ENCODE data around the gene CAMK1G.

Gene CAMK1G

DNA sequence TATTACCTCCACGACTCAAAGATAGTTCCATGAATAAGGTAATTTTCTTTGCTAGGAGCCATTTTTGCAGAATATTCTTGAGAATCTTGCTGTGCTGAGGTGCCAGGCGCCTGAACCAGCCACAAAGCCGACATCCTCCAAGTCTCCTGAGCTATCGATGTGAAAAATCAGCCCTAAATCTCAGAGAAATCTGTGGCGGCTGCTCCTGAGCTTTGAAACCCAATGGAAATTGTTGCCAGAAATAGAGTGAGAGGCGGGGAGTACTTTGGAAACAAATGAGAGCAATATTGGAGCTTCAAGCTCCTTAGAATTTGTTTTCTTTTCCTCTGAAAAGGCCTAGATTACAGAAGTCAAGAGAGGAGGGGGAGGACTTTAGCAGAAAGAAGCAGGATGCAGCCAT lies 6.3 kb downstream of the CAMK1G start:
- POLR2A ChIA-PET, result no interaction called here
- Histone ChIP-seq H3K9me3 (ENCODE audit: control extremely low read depth in 1 of 5, control insufficient read depth in 4 of 5, insufficient read depth in 2 of 5, low read depth in 1 of 5, low read length in 4 of 5) (no peaks in the 10 kb centered on the region), H3K4me3 (ENCODE audit: control insufficient read depth in 1 of 7, extremely low read depth in 1 of 7, insufficient read depth in 4 of 7, low read depth in 2 of 7, low read length in 6 of 7) (no peak overlapping the region), H3K27me3 (replicated peaks in 2 of 5; ENCODE audit: control insufficient read depth in 4 of 5, insufficient read depth in 5 of 5, low read length in 4 of 5) (peaks cover 9 to 32% (median 17%) of the 10 kb centered on the region in 5 experiments), H3K36me3 (ENCODE audit: control insufficient read depth in 4 of 4, insufficient read depth in 4 of 4, low read length in 3 of 4) (no peaks in the 10 kb centered on the region), H3K4me1 (ENCODE audit: control extremely low read depth in 1 of 4, control insufficient read depth in 4 of 4, insufficient read depth in 4 of 4, low read length in 3 of 4) (peaks cover 0 to 11% (median 5%) of the 10 kb centered on the region in 4 experiments), H3K27ac (ENCODE audit: insufficient read depth in 1 of 2, low read depth in 1 of 2, low read length in 2 of 2, poor library complexity in 1 of 2, severe bottlenecking in 2 of 2) (no peak overlapping the region)
- WGBS (ENCODE audit: insufficient coverage), result 93% methylated on average over 5 of the region's 6 CpGs
- DNase-seq, result no peak
- CTCF ChIA-PET, result interaction anchor here (1.4 to 2.7 kb wide), 5 partner anchors 10 to 103 kb away, joined by 4 to 14 read pairs (median 6); no protein-coding TSS in a partner anchor

DNA sequence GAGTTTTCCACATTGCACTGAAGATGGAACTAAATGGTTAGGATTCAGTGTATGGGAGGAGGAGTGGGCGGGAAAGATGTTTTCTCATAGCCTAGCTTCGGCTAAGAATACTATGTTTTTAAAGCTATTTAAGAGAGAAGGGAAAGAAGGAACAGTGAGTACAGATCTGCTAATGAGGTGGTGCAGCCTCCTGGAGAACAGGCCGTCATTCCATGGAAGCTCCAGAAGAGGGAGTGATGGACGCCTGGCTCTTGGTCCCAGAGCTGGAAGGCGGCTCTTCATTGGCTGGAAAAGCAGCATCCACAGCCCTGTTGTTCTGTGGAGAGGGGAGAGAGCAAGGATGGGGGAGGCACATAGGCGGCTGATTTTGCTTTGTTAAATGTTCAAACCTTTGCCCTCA lies 6.9 kb downstream of the CAMK1G start:
- no peak for DNase-seq
- H3K27me3 ChIP-seq (replicated peaks in 2 of 5; ENCODE audit: control insufficient read depth in 4 of 5, insufficient read depth in 5 of 5, low read length in 4 of 5), result peaks cover 4 to 27% (median 11%) of the 10 kb centered on the region in 5 experiments
- no peak overlapping the region for H3K4me3 ChIP-seq (ENCODE audit: control insufficient read depth in 1 of 7, extremely low read depth in 1 of 7, insufficient read depth in 4 of 7, low read depth in 2 of 7, low read length in 6 of 7)
- H3K27ac ChIP-seq (ENCODE audit: insufficient read depth in 1 of 2, low read depth in 1 of 2, low read length in 2 of 2, poor library complexity in 1 of 2, severe bottlenecking in 2 of 2), result no peak overlapping the region
- H3K4me1 ChIP-seq (ENCODE audit: control extremely low read depth in 1 of 4, control insufficient read depth in 4 of 4, insufficient read depth in 4 of 4, low read length in 3 of 4), result peaks cover 0 to 8% (median 4%) of the 10 kb centered on the region in 4 experiments
- CTCF ChIA-PET, result interaction anchor here (0.7 to 2.7 kb wide), 6 partner anchors 8 to 103 kb away, joined by 4 to 14 read pairs (median 6); no protein-coding TSS in a partner anchor
- 94% methylated on average over 5 of the region's 6 CpGs for WGBS (ENCODE audit: insufficient coverage)
- H3K9me3 ChIP-seq (ENCODE audit: control extremely low read depth in 1 of 5, control insufficient read depth in 4 of 5, insufficient read depth in 2 of 5, low read depth in 1 of 5, low read length in 4 of 5), result no peaks in the 10 kb centered on the region
- POLR2A ChIA-PET, result no interaction called here
- H3K36me3 ChIP-seq (ENCODE audit: control insufficient read depth in 4 of 4, insufficient read depth in 4 of 4, low read length in 3 of 4), result no peaks in the 10 kb centered on the region

DNA sequence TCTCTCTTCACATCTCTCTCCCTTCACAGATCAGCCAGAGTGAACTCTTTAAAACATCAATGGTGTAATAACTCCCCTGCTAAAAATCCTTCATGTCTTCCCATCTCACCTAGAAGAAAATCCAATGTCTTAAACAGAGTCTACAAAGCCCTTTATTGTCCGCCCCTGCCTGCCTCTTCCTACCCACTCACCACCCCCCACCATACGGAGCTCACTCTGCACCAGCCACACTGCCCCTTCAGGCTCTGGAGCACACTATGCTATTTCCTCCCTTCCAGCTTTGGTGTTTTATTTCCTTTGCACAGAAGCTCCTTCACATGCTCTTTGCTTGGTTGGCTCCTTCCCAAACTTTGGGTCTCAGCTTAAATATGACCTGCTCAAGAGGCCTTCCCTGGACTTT lies 10.2 kb downstream of the CAMK1G start:
- Histone ChIP-seq H3K4me3 (ENCODE audit: control insufficient read depth in 1 of 7, extremely low read depth in 1 of 7, insufficient read depth in 4 of 7, low read depth in 2 of 7, low read length in 6 of 7) (no peak overlapping the region), H3K27ac (ENCODE audit: insufficient read depth in 1 of 2, low read depth in 1 of 2, low read length in 2 of 2, poor library complexity in 1 of 2, severe bottlenecking in 2 of 2) (no peak overlapping the region), H3K27me3 (replicated peaks in 2 of 5; ENCODE audit: control insufficient read depth in 4 of 5, insufficient read depth in 5 of 5, low read length in 4 of 5) (peaks cover 0 to 7% (median 0%) of the 10 kb centered on the region in 5 experiments), H3K4me1 (ENCODE audit: control extremely low read depth in 1 of 4, control insufficient read depth in 4 of 4, insufficient read depth in 4 of 4, low read length in 3 of 4) (no peaks in the 10 kb centered on the region), H3K36me3 (ENCODE audit: control insufficient read depth in 4 of 4, insufficient read depth in 4 of 4, low read length in 3 of 4) (no peaks in the 10 kb centered on the region), H3K9me3 (ENCODE audit: control extremely low read depth in 1 of 5, control insufficient read depth in 4 of 5, insufficient read depth in 2 of 5, low read depth in 1 of 5, low read length in 4 of 5) (no peaks in the 10 kb centered on the region)
- ChIA-PET POLR2A (no interaction called here), CTCF (interaction anchor here (1.0 to 1.1 kb wide), 2 partner anchors 10 to 11 kb away, joined by 3 read pairs; partner anchors contain the start of gene CAMK1G)
- no peak for DNase-seq
- 50% methylated on average over 2 of the region's 2 CpGs for WGBS (ENCODE audit: insufficient coverage)

DNA sequence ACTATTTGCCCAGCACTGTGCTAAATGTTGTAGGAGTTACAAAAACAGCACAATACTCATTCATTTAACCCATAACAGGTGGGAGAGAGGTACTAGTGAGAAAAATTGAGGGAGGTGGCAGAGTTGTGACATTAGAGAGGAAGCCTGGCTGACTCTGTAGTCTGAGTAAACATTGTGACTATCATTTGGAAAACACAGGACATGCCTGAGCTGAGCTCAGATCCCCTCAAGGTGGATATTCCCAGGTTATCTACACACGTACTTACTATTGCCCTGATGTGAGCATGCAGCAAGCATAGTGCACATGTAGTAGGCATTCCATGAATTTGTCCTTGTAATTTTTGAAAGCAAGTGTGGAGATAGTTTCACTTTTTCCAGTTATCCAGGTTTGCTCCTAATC lies 10.9 kb downstream of the CAMK1G start:
- CTCF ChIA-PET, result interaction anchor here (1.0 to 1.3 kb wide), 4 partner anchors 8 to 18 kb away, joined by 3 read pairs; partner anchors contain the start of gene CAMK1G
- peaks cover 0 to 5% (median 0%) of the 10 kb centered on the region in 5 experiments for H3K27me3 ChIP-seq (replicated peaks in 2 of 5; ENCODE audit: control insufficient read depth in 4 of 5, insufficient read depth in 5 of 5, low read length in 4 of 5)

DNA sequence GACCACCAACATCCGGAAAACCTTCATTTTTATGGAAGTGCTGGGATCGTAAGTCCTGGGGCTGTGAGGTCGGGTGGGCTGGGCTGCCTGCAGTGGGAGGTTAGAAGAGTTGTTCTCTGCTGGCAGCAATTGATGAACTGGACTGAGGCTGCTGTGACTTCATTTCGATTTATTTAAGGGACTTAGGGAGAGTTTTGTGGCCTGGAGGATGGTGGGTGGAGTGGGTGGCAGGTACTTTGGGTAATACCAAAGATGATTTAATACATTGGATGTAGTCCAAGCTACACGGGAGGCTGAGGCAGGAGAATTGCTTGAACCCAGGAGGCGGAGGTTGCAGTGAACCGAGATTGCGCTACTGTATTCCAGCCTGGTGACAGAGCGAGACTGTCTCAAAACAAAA lies 11.5 kb downstream of the CAMK1G start:
- POLR2A ChIA-PET, result no interaction called here
- no peak overlapping the region for H3K27ac ChIP-seq (ENCODE audit: insufficient read depth in 1 of 2, low read depth in 1 of 2, low read length in 2 of 2, poor library complexity in 1 of 2, severe bottlenecking in 2 of 2)
- no peak for DNase-seq
- H3K9me3 ChIP-seq (ENCODE audit: control extremely low read depth in 1 of 5, control insufficient read depth in 4 of 5, insufficient read depth in 2 of 5, low read depth in 1 of 5, low read length in 4 of 5), result no peaks in the 10 kb centered on the region
- CTCF ChIA-PET, result interaction anchor here (0.8 to 1.3 kb wide), 3 partner anchors 8 to 51 kb away, joined by 3 read pairs; no protein-coding TSS in a partner anchor
- no peaks in the 10 kb centered on the region for H3K4me1 ChIP-seq (ENCODE audit: control extremely low read depth in 1 of 4, control insufficient read depth in 4 of 4, insufficient read depth in 4 of 4, low read length in 3 of 4)
- 82% methylated on average over 8 of the region's 9 CpGs for WGBS (ENCODE audit: insufficient coverage)
- peaks cover 0 to 7% (median 2%) of the 10 kb centered on the region in 5 experiments for H3K27me3 ChIP-seq (replicated peaks in 2 of 5; ENCODE audit: control insufficient read depth in 4 of 5, insufficient read depth in 5 of 5, low read length in 4 of 5)
- no peaks in the 10 kb centered on the region for H3K36me3 ChIP-seq (ENCODE audit: control insufficient read depth in 4 of 4, insufficient read depth in 4 of 4, low read length in 3 of 4)
- H3K4me3 ChIP-seq (ENCODE audit: control insufficient read depth in 1 of 7, extremely low read depth in 1 of 7, insufficient read depth in 4 of 7, low read depth in 2 of 7, low read length in 6 of 7), result no peak overlapping the region

More for the DNA sequence above, 10.9 kb downstream of the CAMK1G start:
- DNase-seq, result no peak
- POLR2A ChIA-PET, result no interaction called here
- Histone ChIP-seq H3K4me1 (ENCODE audit: control extremely low read depth in 1 of 4, control insufficient read depth in 4 of 4, insufficient read depth in 4 of 4, low read length in 3 of 4) (no peaks in the 10 kb centered on the region), H3K36me3 (ENCODE audit: control insufficient read depth in 4 of 4, insufficient read depth in 4 of 4, low read length in 3 of 4) (no peaks in the 10 kb centered on the region), H3K4me3 (ENCODE audit: control insufficient read depth in 1 of 7, extremely low read depth in 1 of 7, insufficient read depth in 4 of 7, low read depth in 2 of 7, low read length in 6 of 7) (no peak overlapping the region), H3K9me3 (ENCODE audit: control extremely low read depth in 1 of 5, control insufficient read depth in 4 of 5, insufficient read depth in 2 of 5, low read depth in 1 of 5, low read length in 4 of 5) (no peaks in the 10 kb centered on the region), H3K27ac (ENCODE audit: insufficient read depth in 1 of 2, low read depth in 1 of 2, low read length in 2 of 2, poor library complexity in 1 of 2, severe bottlenecking in 2 of 2) (no peak overlapping the region)
- 100% methylated on average over 1 of the region's 1 CpG for WGBS (ENCODE audit: insufficient coverage)

DNA sequence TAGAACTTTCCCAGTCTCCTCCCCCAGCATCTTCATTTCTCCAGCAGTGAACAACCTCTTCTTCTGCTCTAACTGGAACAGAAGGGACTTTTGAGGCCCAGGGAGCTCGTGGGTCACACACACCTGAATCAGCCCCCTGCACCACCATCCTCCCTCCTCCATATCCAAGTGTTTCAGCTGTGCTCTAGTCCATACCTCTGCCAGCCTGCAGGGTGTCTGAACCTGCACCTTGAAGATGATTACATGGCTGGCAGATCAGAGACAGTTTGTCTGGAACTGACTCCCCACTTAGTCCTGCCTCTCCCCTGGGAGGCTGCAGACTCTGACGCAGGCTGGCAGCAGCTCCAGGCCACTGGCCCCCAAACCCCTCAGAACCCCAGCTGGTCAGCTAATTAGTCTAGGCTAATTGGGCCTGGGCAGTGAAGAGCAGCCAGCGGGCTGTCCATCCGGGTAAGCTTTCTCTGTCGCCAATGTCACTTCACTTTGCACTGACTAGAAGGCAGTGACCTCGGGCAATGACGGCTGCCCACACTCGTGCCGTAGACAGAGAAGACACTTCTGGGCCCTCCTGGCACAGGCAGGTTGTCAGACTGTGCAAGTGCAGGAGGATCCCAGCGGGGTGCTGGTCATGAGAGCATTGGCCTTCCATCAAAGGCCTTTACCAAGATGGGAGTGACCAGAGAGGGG lies 12.2 kb downstream of the CAMK1G start:
- no peaks in the 10 kb centered on the region for H3K4me1 ChIP-seq (ENCODE audit: control extremely low read depth in 1 of 4, control insufficient read depth in 4 of 4, insufficient read depth in 4 of 4, low read length in 3 of 4)
- no peak overlapping the region for H3K27ac ChIP-seq (ENCODE audit: insufficient read depth in 1 of 2, low read depth in 1 of 2, low read length in 2 of 2, poor library complexity in 1 of 2, severe bottlenecking in 2 of 2)
- no peaks in the 10 kb centered on the region for H3K9me3 ChIP-seq (ENCODE audit: control extremely low read depth in 1 of 5, control insufficient read depth in 4 of 5, insufficient read depth in 2 of 5, low read depth in 1 of 5, low read length in 4 of 5)
- CTCF ChIA-PET, result interaction anchor here (0.8 to 2.9 kb wide), 3 partner anchors 9 to 50 kb away, joined by 3 to 7 read pairs (median 3); no protein-coding TSS in a partner anchor
- WGBS (ENCODE audit: insufficient coverage), result 91% methylated on average over 10 of the region's 10 CpGs
- no peak for DNase-seq
- H3K27me3 ChIP-seq (replicated peaks in 2 of 5; ENCODE audit: control insufficient read depth in 4 of 5, insufficient read depth in 5 of 5, low read length in 4 of 5), result peaks cover 2 to 8% (median 4%) of the 10 kb centered on the region in 5 experiments
- no peak overlapping the region for H3K4me3 ChIP-seq (ENCODE audit: control insufficient read depth in 1 of 7, extremely low read depth in 1 of 7, insufficient read depth in 4 of 7, low read depth in 2 of 7, low read length in 6 of 7)
- POLR2A ChIA-PET, result no interaction called here
- no peaks in the 10 kb centered on the region for H3K36me3 ChIP-seq (ENCODE audit: control insufficient read depth in 4 of 4, insufficient read depth in 4 of 4, low read length in 3 of 4)

DNA sequence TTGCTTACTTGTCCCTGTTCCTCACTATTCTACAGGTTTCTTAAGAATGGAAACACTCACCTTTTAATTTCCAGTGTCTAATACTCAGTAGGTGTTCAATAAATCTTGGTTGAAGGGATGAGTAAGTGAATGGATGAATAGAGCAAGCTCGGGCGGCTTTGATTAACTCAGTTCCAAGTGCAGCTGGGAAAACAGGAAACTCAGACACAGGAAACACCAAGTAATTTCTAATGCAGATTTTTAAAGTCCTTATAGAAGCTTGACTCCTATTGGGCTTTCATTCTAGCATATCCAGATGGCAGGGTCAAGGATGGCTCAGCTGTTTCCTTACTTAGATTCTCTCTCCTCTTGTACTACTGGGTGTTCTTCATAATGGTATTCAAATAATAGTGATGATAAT lies 14.0 kb downstream of the CAMK1G start:
- Histone ChIP-seq H3K4me3 (ENCODE audit: control insufficient read depth in 1 of 7, extremely low read depth in 1 of 7, insufficient read depth in 4 of 7, low read depth in 2 of 7, low read length in 6 of 7) (no peak overlapping the region), H3K27me3 (replicated peaks in 2 of 5; ENCODE audit: control insufficient read depth in 4 of 5, insufficient read depth in 5 of 5, low read length in 4 of 5) (peaks cover 2 to 7% (median 4%) of the 10 kb centered on the region in 5 experiments), H3K4me1 (ENCODE audit: control extremely low read depth in 1 of 4, control insufficient read depth in 4 of 4, insufficient read depth in 4 of 4, low read length in 3 of 4) (no peaks in the 10 kb centered on the region), H3K27ac (ENCODE audit: insufficient read depth in 1 of 2, low read depth in 1 of 2, low read length in 2 of 2, poor library complexity in 1 of 2, severe bottlenecking in 2 of 2) (no peak overlapping the region), H3K9me3 (ENCODE audit: control extremely low read depth in 1 of 5, control insufficient read depth in 4 of 5, insufficient read depth in 2 of 5, low read depth in 1 of 5, low read length in 4 of 5) (no peaks in the 10 kb centered on the region), H3K36me3 (ENCODE audit: control insufficient read depth in 4 of 4, insufficient read depth in 4 of 4, low read length in 3 of 4) (no peaks in the 10 kb centered on the region)
- ChIA-PET POLR2A (no interaction called here), CTCF (interaction anchor here (0.8 to 2.9 kb wide), 7 partner anchors 10 to 105 kb away, joined by 3 to 9 read pairs (median 3); no protein-coding TSS in a partner anchor)
- DNase-seq, result no peak
- 70% methylated on average over 2 of the region's 2 CpGs for WGBS (ENCODE audit: insufficient coverage)

Data from common myeloid progenitor, CD34-positive (primary cell).